ENCODE results near the gene TSC1.
"Not testable (repeated sequence)": the region's sequence is repeated elsewhere in the genome, so short reads cannot be mapped to it uniquely, and the experiment has no call there.

TSC1 gene

DNA sequence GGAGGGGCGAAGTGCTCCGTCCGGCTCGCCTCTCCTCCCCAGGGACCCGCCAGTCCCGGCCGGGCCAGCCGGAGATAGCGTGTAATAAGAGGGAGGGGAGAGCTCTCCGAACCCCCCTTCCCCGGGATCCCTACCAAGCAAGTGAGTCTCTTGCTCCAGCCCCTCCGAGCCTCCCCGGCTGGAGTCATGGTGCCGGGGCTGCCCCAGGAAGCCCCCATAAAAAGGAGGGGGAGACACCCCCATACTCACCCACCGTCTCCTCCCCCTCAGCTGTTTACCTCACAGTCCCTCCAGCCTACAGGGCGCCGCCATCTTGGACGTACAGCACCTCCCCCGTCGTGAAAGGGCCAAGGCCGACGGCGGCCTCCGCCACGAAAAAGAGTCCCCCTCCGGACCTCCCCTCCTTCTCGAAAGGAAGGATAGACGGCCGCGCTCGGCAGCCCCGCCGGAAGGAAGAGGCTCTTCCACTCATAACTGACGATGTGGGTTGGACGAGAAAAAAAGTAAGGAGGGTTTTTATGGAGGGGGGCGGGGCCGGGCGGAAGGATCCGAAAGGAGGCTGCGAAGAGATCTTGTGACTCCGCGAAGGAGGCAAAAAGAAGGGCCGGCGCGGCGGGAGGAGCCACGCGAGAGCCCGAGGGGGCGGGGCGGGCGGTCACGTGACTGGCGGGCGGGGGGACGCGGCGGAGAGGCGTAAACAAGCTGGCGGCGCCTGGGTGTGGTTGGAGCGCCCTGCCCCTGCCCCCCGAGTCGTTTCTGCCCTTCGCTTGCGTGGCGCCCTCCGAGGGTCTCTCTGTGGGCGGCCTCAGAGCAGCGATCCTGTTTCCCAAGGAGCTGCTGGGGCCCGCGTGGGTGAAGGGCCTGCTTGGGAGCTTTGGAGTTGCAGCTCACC lies at the start of gene TSC1:
Gene TSC1, minus strand, starts transcription at position 323 of the 892 bp plus-strand sequence. CDS start 15,744 bp downstream, outside the sequence.
- DNase-seq, result peak; percentile 95

DNA sequence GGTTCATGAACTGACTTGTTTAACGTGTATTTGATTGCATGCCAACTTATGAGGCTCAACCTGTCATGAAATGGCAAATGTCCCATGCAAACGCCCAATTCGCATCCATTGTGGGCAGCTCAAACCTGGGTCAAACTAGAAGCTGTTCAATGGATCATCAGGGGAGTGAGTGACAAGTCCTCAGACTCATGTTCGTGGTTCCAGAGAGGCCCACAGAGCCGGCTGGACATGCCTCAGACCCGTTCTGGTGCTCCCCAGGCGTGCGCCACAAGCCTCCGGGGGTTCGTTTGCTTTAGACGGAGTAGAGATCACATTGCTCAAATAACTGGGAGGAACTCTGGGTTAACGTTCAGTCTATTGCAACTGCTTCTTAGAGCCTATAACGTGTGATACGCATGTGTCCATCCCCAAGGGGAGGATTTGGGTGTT lies 49.1 kb upstream of the TSC1 start:
- DNase-seq, result no peak

DNA sequence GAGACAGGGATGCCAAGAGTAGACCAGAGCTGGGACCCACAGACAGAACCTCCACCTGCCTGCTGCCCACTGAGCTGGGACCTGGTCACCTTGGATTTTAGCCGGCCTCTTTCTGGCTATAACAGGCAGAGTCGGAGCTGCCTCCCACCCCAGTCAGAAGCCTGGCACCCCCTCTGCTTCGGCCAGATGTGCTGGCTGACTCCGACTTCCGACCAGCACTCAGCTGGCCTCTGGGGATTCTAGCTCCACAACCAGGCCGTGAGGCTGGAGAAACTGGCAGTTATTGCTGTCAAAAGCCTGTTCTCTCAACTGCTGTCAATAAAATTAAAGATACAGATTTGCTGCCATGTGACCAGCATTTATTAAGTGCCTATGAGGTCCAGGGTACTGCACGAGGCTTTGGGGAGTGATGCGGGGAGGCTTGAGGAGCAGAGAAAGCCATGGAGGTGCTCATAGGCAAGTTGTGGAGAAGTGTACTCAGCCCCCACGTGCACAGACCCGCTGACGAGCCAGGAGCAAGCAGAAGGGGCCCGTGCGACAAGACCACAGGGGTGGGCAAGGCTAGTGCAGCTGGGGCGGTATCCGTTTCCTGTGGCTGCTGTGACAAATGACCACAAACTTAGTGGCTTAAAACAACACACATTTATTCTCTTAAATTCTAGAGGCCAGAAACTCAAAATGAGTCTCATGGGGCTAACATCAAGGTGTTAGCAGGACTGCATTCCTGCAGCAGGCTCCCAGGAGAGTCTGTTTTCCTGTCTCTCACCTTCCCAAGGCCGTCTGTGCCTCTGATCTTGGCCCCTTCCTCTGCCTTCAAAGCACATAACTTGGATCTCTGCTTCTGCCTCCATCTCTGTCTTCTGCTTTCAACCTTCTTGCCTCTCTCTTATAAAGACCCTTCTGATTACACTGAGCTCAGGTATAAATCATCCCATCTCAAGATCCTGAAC lies 47.2 kb upstream of the TSC1 start:
- no peak for DNase-seq

DNA sequence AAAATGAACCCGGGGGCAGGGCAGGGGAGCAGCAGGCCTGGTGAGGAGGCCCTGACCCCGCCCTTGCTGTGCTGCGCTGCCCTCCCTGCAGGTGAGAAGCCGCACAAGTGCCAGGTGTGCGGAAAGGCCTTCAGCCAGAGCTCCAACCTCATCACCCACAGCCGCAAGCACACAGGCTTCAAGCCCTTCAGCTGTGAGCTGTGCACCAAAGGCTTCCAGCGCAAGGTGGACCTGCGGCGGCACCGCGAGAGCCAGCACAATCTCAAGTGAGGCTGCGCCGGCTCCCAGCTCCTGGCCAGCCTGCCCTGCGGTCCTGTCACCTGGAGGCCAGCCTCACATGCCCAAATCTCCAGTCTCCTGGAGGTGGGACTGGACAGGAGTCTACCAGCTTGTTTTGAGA lies 46.4 kb upstream of the TSC1 start:
- no peak for DNase-seq

DNA sequence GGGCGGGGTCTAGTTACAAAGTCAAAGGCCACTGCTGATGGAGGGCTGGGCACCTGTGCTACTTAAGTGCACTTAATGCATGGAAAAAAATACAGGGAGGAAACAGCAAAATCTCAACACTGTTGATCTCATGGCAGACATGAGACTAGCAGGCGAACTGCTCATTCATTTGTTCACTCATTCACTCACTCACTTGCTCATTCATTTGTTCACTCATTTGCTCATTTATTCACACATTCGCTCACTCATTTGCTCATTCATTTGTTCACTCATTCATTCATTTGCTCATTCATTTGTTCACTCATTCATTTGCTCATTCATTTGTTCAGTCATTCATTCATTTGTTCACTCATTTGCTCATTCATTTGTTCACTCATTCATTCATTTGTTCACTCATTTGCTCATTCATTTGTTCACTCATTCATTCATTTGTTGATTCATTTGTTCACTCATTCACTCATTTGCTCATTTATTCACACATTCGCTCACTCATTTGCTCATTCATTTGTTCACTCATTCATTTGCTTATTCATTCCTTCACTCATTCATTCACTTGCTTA lies 45.7 kb upstream of the TSC1 start:
- not testable (repeated sequence) for DNase-seq

DNA sequence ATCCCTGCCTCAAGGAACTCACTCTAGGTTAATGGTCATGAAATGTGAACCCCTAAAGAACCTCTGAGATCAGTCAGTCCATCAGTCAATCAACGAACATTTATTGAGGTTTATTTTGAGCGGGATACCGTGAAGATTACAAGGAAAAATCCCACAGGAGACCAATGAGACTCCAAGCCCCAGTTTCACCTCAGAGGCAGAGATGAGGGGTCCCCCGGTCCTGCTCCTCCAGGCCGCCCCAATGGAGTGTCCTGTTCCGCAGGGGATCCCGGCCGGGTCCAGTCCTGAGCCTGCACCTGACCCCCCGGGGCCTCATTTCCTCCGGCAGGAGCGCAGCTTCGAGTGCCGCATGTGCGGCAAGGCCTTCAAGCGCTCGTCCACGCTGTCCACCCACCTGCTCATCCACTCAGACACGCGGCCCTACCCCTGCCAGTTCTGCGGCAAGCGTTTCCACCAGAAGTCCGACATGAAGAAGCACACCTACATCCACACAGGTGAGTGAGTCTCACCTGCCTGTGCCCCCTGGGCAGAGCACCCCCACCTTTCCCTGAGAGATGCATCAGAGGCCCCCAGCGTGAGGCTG lies 45.1 kb upstream of the TSC1 start:
- DNase-seq, result no peak

DNA sequence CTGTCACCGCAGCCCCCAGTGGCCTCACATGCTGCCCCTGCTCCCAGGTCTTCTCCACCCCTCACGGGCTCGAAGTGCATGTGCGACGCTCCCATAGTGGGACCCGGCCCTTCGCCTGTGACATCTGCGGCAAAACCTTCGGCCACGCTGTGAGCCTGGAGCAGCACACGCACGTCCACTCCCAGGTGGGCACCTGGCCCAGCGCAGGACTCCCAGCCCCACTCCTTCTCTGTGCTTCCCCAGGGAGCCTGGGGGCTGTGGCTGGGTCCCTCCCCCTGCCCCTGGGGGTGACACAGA lies 44.5 kb upstream of the TSC1 start:
- no peak for DNase-seq

DNA sequence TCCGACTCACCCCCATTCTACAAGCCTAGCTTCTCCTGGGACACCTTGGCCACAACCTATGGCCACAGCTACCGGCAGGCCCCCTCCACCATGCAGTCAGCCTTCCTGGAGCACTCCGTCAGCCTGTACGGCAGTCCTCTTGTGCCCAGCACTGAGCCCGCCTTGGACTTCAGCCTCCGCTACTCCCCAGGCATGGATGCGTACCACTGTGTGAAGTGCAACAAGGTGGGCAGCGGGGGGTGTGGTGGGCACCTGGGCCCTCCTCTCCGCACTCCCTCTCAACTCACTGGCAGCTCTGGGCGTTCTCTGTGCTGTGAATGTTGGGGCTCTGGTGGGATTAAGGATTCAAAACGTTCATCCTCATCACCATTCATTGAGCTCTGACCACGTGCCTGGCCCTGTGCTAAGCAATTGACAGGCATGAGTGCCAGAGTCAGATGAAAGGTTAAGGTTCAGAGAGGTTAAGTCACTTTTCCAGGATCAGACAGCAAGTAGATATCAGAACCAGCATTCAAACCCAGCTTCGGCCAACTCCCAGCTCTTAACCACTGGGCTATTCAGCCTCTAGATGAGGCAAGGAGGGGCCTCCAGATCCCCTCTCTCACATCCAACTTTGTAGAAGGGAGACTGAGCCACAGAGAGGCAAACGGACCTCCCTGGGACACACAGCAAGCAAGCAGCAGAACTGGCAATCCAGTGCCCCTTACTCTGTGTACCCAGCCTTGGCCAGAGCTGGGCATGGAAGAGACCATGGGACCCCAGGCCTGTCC lies 44.0 kb upstream of the TSC1 start:
- no peak for DNase-seq

DNA sequence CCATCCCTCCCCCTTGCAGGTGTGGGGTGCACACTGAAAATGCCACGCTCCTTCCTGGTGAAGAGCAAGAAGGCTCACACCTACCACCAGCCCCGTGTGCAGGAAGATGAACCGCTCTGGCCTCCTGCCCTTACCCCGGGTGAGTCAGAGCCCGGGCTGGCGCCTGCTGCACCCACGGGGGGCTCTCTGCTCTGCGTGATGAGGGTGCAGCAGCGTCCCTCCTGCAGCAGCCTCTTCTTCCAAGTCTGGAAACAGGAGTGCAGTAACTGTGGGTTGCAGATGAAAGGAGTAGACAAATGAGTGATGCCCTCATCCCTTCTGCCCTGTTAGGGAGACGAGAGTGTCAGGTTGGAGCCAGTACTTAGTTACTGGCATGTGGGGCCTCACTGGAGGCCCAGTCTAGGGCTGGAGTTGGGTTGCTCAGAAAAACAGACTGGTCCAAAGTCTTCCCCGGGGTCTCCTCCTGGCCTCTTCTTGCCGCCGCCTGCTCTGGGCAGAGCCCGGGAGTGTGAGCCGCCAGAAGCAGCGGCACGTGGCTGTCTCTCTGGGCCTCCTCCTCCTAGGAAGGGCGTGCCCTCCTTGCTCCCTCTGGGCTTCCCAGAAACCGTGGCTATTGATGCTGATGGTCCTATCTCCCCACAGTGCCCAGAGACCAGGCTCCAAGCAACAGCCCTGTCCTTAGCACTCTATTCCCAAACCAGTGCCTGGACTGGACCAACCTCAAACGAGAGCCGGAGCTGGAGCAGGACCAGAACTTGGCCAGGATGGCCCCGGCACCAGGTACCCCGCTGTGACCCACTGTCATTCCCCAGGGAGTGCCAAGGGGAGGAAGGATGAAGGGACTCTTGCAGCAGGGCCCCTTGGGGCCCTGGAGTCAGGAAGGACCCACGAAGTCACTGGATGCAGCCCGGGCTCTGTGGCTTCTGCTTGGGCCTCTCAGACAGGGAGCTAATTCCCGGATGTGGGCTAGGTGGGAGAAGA lies 42.5 kb upstream of the TSC1 start:
- no peak for DNase-seq

DNA sequence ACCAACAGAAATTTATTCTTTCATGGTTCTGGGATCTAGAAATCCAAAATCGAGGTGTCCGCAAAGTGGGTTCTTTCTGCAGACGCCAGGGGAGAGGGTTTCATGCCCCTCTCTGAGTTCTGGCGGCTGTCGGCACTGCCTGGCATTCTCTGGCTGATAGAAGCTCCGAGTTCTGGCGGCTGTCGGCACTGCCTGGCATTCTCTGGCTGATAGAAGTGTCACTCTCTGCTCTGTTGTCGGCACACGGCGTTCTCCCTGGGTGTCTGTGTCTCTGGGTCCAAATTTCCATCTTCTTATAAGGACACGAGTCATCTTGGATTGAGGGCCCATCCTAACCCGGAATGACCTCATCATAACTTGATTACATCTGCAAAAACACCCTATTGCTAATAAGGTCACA lies 41.7 kb upstream of the TSC1 start:
- DNase-seq, result no peak

DNA sequence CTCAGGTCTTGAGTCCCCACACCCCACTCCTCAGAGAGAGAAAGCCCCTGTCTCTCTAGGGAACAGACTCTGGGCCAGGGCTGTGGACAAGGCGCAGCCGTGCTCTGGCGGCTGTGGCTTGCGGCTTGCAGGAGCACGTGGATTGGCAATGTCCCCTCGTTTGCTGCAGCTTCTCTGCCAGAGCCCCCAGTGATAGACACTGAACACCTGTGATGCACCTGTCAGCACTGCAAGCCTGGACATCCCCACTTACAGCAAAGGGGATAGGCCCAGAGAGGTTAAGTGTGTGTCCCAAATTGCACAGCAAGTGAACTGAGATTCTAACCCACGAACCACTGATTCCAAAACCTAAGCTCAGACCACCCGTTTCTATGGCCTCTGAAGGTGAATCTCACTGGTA lies 41.1 kb upstream of the TSC1 start:
- no peak for DNase-seq

DNA sequence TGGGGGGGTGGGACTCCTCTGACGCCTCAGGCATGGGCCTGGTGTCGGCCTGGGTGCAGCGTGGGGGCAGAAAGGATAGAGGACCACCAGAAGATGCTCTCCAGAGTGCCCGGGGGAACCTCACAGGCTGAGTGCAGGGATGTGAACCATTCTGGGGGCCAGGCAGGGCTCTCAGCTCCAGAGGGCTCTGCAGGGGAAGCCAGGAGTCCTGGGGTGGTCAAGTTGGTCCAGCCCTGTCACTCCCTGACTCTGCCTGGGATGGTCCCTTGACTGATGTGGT lies 40.6 kb upstream of the TSC1 start:
- DNase-seq, result no peak

DNA sequence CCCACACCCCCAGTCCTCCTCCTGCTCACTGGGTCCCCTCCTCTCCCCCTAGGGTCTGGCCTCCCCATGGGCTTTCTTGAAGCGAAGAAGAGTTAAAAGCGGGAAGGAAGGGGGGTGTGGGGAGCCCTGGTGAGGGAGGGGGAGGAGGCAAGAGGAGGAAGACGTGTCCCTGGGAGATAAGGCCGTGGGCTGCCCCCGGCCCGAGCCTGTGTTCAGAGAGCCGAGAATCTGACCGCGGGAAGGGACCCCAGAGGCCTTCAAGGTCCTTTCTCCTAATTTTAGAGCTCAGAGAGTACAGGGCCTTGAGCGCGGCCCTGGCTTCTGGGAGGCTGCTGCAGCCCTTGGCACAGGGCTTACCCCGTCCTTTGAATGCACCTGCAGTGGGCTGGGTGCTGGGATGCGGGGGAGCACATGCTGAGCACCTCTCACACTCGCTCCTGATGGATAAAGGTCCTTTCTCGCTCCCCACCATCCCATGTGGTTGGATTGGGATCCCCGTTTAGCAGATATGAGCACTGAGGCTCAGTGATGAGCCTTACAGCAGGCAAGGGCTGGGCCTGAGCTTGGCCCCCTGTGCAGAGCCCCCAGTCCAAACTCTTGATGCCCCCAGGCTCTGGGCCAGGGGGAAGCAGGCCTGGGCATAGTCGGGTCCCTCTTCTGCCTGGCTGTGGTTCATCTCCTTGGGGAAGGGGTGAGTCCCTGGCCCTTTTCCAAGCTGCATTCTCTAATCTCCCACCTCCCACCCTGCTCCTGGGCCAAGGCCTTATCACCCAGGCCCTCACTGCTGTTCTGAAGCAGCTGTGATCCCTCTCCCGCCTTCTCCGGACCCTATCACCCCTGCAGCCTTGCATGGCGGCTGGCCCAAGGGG lies 40.0 kb upstream of the TSC1 start:
- DNase-seq, result no peak

DNA sequence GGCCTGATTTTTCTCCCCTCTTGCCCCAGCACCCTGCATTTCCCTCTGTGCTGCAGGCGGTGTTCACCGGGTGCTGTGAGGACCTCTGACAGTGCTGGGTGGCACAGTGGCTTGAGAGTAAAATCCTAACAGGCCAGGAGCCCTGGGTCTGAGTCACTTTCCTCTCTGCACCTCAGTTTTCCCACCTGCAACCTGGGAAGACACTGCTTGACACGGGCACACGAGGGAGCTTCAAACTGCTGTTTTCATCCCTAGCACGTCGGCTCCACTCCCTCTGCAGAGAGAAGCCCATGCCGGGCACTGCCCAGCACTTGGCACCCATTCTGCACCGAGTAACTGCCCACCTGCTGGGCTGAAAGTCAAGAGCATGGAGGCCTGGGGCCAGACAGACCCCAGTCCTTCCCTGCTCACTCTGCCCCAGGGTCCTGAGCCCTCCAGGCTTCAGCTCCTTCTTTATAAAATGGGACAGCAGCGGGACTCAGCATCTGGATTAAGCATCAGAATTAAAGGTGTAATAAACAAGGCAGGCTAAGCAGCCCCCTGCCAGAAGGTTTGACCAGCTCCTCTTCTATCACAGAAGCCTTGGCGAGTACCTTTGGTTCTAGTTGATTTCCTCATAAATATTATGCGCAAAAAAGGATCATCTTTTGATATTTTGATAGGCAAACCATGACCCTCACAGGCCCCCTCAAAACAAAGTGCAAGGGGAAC lies 39.2 kb upstream of the TSC1 start:
- DNase-seq, result no peak

DNA sequence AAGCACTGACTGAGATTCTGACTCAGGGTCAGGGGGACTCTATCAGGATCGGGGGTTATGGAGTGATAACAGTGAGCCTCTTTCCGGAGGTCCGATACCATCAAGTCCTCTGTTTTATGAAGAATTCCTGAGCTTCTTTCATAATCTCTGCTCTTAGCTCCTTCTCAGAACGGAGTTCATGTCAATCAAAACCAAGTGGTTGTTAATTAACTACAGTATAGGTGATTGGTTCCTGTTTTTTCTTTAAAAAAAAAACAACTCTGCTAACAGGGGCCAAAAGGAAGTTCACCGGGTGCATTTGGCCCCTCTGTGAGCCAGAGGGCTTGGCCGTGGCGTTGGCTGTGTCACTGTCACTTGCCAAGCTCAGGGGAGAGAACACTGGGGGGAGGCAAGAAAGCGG lies 38.0 kb upstream of the TSC1 start:
- DNase-seq, result no peak

DNA sequence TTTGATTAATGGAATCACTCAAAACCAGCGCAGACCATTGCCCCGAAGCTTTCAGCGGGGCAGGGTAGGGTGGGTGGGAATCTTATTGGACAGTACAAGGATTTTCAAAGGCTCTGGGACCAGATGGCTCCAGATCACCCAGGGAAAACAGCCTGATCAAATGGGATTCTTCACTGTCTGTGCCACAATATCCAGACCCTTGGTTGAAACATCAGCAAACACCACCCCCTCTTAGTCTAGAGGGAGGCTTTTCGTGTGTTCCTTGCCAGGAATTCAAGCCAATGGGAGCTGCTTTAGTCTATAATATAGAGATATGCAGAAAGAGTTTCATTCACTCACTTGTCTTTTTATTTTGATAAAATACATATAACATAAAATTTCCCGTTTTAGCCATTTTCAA lies 35.7 kb upstream of the TSC1 start:
- no peak for DNase-seq

DNA sequence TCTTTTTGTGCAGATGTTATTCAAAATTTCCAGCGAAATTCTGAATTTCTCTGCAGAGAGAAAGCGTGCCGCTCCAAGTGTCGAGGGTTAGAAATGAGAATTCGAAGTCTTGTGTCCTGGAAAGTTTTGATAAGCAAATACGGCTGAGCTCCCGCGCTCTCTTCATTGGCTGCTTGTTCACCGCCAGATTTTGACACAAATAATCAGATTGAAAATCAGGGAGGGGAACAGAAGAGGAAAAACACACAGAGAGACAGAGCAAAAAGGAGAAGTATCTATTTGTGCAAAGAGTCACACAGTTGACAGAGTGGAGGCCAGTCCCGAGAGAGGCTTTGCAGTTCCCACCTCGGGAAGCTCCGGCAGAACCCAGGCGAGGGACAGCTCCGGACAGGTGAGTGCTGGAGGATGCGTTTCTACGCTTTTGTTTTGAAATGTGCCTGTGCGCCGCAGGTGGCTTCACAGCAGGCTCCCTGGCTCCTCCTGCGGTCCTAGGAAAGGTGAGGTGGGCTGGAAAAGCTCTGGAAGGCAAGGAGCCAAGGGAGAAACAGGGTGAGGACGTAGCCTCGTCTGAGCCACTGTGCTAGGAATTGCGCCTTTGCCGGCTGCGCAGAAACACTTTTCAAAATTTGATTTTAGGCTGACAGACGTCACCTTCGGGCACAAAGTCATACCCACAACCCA lies 34.2 kb upstream of the TSC1 start, which contains the start of gene GFI1B:
Gene GFI1B, plus strand, starts transcription at position 244 of the 681 bp plus-strand sequence. CDS start 7,985 bp downstream, outside the sequence.
- no peak for DNase-seq

DNA sequence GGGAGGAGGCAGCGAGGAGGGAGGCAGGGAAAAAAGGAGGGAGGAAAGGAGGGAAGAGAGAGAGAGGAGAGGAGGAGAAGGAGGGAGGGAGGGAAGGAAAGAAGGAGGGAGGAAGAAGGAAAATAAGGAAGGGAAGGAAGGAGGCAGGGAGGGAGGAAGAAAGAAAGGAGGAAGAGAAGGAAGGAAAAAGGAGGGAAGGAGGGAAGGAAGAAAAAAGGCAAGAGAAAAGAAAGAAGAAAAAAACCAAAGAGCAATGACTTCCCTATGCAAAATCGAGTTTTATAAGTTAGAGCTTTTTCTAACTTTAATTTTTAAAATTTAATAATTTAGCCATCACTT lies 33.7 kb upstream of the TSC1 start:
- no peak for DNase-seq

DNA sequence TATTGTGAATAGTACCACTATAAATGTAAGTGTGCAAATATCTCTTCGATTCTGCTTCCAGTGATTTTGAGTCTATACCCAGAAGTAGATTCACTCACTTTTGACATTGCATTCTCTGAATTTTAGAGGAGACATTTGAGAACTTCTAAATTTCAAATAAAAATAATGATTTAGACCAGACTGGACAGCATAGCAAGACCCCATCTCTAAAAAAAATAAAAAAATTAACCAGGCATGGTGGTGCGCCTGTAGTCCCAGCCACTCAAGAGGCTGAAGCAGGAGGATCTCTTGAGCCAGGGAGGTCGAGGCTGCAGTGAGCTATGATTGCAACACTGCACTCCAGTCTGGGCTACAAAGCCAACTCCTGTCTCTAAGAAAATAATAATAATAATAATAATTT lies 32.2 kb upstream of the TSC1 start:
- DNase-seq, result no peak

All from NCI-H1436 (cell line).